Stimulated activated CD4-positive, alpha-beta T cell treated with anti-CD3 and anti-CD28 coated beads, Interleukin-2, amount 100 ng/mL, for 24 hours (primary cell): ENCODE measurements around the gene CHCHD6.

Source experiments
- DNase-seq, 2 donors: peaks; one replicate each; pipeline ENCODE4 v3.0.0-alpha.2; 2020

The CHCHD6 gene

DNA sequence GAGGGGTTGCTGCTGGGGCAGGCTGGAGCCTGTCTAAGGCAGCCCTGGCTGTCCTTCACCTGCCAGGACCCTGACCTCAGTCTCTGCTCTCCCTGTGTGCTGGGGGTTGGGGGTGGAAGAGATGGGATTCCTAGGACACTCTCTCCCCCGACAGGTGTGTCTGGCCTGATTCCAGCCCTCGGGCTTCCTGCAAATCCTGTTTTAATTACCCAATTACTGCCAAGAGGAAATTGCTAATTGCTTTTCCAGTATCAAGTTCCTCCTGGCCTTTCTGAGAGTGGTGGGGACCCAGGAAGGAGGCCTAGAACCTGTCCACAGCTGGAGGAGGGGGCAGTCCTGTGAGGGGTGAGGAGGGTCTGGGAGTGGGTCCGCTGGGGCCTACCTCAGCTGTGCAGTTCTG, 294.7 kb downstream of the CHCHD6 start:
- no peak for DNase-seq

DNA sequence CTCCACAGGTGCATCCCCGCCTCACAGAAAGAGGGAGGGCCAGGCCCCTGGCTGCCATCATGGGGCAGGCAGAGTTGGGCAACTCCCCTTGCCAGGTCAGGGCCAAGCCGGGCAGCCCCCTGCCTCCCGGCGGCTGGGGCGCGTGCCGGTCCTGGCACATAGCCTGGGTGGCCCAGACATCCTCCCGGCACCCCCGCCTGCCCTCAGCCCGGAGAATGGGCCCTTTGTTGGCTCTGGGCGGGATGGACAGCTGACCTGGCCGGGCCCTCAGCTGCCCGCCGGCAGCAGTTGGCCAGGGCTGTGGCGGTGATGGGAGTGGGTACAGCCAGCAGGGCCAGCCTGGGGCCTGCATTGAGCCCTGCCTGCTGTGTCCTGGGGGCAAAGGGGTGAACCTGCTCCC, 295.3 kb downstream of the CHCHD6 start:
- DNase-seq, result no peak

DNA sequence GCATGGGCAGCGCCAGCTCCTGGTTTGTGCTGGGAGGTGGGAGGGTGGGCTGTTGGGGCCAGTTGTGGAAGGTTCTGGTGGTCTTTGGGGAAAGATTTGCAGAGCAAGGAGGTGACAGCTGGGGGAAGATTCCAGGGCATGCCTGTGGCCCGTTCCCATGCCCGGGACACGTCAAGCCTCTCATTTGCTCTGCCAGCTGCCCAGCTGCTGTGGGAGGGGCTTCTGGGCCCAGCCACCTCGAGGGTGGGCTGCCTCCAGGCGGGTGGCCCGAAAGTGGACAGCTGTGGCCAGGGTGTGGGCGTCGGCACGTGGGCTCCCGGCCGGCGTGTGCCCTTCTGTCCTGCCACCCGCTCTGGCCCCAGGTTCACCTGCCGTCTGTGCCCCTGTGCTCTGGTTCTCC, 296.1 kb downstream of the CHCHD6 start:
- no peak for DNase-seq

- no peak for DNase-seq
Observed at GRCh38 chr3:127000761-127001160, 296.7 kb downstream of the CHCHD6 start.

DNA sequence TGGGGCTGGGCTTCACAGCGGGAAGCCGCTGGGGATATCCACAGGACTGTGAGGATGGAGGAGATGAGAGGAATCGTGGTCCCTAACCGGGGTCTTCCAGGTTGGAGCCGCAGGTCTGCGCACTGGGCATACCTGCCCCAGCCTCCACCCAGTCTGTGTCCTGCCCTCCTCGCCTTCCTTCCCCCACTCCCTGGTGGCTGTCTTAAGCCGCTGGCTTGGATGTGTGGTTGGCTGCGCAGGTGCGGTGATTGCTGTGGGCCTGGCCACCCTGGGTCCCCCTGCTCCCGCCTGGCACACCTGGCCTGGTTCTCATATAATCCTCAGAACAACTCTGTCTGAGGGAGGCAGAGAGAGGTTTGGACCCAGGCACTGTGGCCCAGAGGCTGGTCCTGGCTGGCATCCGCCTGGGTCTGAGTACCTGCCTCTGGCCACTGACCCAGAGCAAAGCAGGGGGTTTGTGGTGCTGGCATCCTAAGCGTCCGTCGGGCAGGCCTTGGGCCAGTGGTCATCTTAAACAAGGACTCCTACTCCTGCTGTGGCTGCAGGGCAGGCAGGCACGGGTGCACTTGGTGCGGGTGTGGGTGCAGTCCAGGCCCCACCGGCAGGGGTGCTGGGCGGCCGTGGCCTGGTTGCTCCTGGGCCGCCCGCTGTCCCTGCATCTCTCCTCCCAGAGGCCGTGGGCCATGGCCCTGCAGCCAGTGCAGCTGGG, 297.6 kb downstream of the CHCHD6 start:
- no peak for DNase-seq

- no peak for DNase-seq
Observed at GRCh38 chr3:127002195-127003174, 298.4 kb downstream of the CHCHD6 start.

- no peak for DNase-seq
Observed at GRCh38 chr3:127003175-127003555, 299.1 kb downstream of the CHCHD6 start.

- no peak for DNase-seq
Observed at GRCh38 chr3:127003601-127004280, 299.7 kb downstream of the CHCHD6 start.

DNA sequence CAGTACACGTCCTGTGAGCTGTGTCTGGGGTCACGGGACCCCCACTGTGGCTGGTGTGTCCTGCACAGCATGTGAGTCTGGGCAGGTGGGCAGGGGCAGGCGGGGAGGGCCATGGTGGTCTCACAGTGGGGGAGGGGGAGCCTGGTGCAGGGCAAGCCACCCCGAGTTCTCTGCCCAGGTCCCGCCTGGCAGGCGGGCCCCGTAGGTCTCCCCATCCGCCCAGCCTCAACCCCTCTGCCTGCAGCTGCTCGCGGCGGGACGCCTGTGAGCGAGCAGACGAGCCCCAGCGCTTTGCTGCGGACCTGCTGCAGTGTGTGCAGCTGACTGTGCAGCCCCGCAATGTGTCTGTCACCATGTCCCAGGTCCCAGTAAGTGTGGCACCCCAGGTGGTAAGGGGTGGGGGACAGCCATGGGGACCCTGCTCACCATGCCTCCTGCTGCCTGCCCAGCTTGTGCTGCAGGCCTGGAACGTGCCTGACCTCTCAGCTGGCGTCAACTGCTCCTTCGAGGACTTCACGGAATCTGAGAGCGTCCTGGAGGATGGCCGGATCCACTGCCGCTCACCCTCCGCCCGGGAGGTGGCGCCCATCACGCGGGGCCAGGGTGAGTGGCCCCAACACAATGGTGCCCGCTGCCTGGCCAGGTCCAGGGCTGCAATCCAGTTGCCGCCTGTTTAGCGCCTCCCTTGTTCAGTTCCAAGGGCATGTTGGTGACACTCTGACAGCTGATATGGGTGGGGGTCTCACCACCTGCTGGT, 300.8 kb downstream of the CHCHD6 start:
- no peak for DNase-seq

GRCh38 chr3:127005864-127006500, 301.9 kb downstream of the CHCHD6 start:
- no peak for DNase-seq

GRCh38 chr3:127006781-127007436, 302.9 kb downstream of the CHCHD6 start:
- no peak for DNase-seq

GRCh38 chr3:127008236-127008635, 304.2 kb downstream of the CHCHD6 start:
- no peak for DNase-seq

DNA sequence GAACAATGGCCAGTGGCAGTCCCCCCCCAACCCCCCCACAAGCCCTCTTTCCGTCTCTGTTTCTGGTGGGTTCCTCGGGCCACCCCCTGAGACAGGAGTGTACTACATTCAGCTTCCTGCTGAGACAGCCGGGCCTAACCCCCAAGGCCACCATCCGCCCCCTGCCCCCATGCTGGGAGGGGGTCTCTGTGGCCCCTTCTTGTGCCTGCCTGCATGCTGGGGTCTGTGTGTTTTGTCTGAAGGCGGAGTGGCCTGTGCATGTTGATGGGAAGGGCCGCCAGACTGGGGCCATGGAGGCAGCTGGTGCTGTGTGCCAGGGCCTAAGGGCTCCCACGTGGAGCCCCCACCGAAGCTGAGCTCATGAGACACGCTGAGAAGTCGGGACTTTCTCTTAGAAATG, 305.5 kb downstream of the CHCHD6 start:
- no peak for DNase-seq
